Esophagus squamous epithelium (tissue), 4 donors: Measurements from ENCODE around the gene ERVMER34-1.

Source experiments
- CTCF ChIP-seq, 6 experiments: fragments of 450-650 bp in 4 of 6; fragments of 200-600 bp in 2 of 6; sonication (generic) in 2 of 6; IDR thresholded peaks; one replicate each; pipeline ENCODE4 v1.5.1; 2016 to 2019; ENCODE audit warnings: antibody characterized with exemption in 6 of 6, mild to moderate bottlenecking in 4 of 6, moderate library complexity in 4 of 6
- POLR2A ChIP-seq, 4 donors: fragments of 450-650 bp; IDR thresholded peaks; one replicate each; pipeline ENCODE4 v1.6.1; 2017; ENCODE audit warnings: antibody characterized with exemption in 4 of 4, mild to moderate bottlenecking in 4 of 4, moderate library complexity in 3 of 4

- TF ChIP-seq CTCF (IDR thresholded peaks at IDR 0.05) (no peak), POLR2A (IDR thresholded peaks at IDR 0.05) (no peak)
Measured at GRCh38 chr4:52729586-52729985, 21.6 kb downstream of the ERVMER34-1 start.
